Natural killer cell (primary cell): ENCODE data around the gene SYT13. TPM values are rescaled to one million over a fixed set of nuclear protein-coding genes. Genes with fewer than 3 reads are reported as not detected.

Source experiments
- ATAC-seq, 3 donors: fragments of 150-1000 bp in 2 of 3; fragments of 200-7000 bp in 1 of 3; cut with Tn5 transposase; 1 replicate in 1 of 3; 2 replicates in 2 of 3; pipeline ENCODE4 v1.10.0; 2021; ENCODE audit warnings: mild to moderate bottlenecking in 2 of 3, moderate library complexity in 2 of 3
- DNase-seq, 2 donors: peaks; one replicate each; pipeline versions ENCODE4 v3.0.0 to v3.0.0-alpha.2; 2013 to 2021; ENCODE audit warnings: mixed read lengths in 1 of 2
- H3K27ac ChIP-seq: one replicate; pipeline ENCODE4 v1.5.1; 2013; ENCODE audit warnings: mild to moderate bottlenecking, low read length
- H3K27me3 ChIP-seq: one replicate; pipeline ENCODE4 v1.6.1; 2013; ENCODE audit warnings: low read length; ENCODE audit not compliant: control insufficient read depth, insufficient read depth
- H3K36me3 ChIP-seq: one replicate; pipeline ENCODE4 v1.6.1; 2013; ENCODE audit warnings: low read length; ENCODE audit not compliant: control insufficient read depth, insufficient read depth
- H3K4me1 ChIP-seq: one replicate; pipeline ENCODE4 v1.6.1; 2013; ENCODE audit warnings: low read length; ENCODE audit not compliant: control insufficient read depth, insufficient read depth
- H3K4me3 ChIP-seq: one replicate; pipeline ENCODE4 v1.5.1; 2013; ENCODE audit warnings: low read length
- H3K9me3 ChIP-seq: one replicate; pipeline ENCODE4 v1.6.1; 2013; ENCODE audit warnings: low read length; ENCODE audit not compliant: control insufficient read depth, insufficient read depth
- H3K27ac Mint-ChIP-seq, 2 donors: one replicate each; pipeline ENCODE4 v1.8.0; 2022; ENCODE audit warnings: mild to moderate bottlenecking in 2 of 2, mixed read lengths in 2 of 2, moderate library complexity in 1 of 2
- H3K27me3 Mint-ChIP-seq, 2 donors: one replicate each; pipeline ENCODE4 v1.8.0; 2022; ENCODE audit warnings: low read depth in 2 of 2, mixed read lengths in 2 of 2
- H3K36me3 Mint-ChIP-seq: one replicate; pipeline ENCODE4 v1.8.0; 2022; ENCODE audit warnings: mixed read lengths
- H3K4me1 Mint-ChIP-seq, 2 donors: one replicate each; pipeline ENCODE4 v1.8.0; 2022; ENCODE audit warnings: mixed read lengths in 2 of 2
- H3K4me3 Mint-ChIP-seq: one replicate; pipeline ENCODE4 v1.8.0; 2022; ENCODE audit warnings: mild to moderate bottlenecking, moderate library complexity, mixed read lengths
- H3K9me3 Mint-ChIP-seq, 2 donors: one replicate each; pipeline ENCODE4 v1.8.0; 2022; ENCODE audit warnings: mixed read lengths in 2 of 2
- WGBS: methylation state at CpG from one replicate; pipeline ENCODE4 v1.1.7; 2013; ENCODE audit warnings: missing lambda C conversion rate; ENCODE audit not compliant: insufficient coverage; 5-methylcytosine and 5-hydroxymethylcytosine counted together
- intact Hi-C: fragments of 100-400 bp; cut with micrococcal nuclease; formaldehyde crosslinking; loops from one replicate; pipeline ENCODE4 v1.14.2; 2022
- total RNA-seq, 4 donors: library from RNA; stranded (reverse); fragments of 120-200 nt in 1 of 4; gene quantifications; one replicate each; pipeline versions ENCODE4 v1.2.3 to v1.2.4, GENCODE V29; 2013 to 2022
- TF ChIP-seq, protein P1 (sequence below): fragments of 200-600 bp; IDR thresholded peaks from one replicate; pipeline ENCODE4 v1.8.0; 2022; ENCODE audit warnings: antibody characterized with exemption

The SYT13 gene
- total RNA-seq, 3 donors from 2014 or later (not counting 1 experiment from before 2014, with no cell fraction given) = not detected

DNA sequence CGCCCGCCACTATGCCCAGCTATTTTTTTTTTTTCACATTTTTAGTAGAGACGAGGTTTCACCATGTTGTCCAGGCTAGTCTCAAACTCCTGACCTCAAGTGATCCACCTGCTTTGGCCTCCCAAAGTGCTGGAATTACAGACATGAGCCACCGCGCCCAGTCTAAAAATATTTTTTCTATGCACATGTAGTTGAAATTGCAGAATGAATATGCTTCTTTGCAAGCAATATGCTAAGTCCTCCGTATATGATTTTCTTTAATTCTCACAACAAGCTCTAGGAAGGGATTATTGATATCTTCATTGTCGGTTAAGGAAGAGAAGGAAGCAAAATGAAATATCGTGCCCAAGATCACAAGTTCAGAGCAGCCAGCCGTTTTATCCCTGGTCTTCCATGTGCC, 30.1 kb upstream of the SYT13 start:
- WGBS = 87% methylated on average over 8 of the region's 9 CpGs
- peaks cover 2% of the 10 kb centered on the region for H3K27me3 ChIP-seq
- ATAC-seq = no peak
- no peaks in the 10 kb centered on the region for H3K36me3 ChIP-seq
- no peak overlapping the region for H3K4me3 ChIP-seq
- TF ChIP-seq, protein P1, sequence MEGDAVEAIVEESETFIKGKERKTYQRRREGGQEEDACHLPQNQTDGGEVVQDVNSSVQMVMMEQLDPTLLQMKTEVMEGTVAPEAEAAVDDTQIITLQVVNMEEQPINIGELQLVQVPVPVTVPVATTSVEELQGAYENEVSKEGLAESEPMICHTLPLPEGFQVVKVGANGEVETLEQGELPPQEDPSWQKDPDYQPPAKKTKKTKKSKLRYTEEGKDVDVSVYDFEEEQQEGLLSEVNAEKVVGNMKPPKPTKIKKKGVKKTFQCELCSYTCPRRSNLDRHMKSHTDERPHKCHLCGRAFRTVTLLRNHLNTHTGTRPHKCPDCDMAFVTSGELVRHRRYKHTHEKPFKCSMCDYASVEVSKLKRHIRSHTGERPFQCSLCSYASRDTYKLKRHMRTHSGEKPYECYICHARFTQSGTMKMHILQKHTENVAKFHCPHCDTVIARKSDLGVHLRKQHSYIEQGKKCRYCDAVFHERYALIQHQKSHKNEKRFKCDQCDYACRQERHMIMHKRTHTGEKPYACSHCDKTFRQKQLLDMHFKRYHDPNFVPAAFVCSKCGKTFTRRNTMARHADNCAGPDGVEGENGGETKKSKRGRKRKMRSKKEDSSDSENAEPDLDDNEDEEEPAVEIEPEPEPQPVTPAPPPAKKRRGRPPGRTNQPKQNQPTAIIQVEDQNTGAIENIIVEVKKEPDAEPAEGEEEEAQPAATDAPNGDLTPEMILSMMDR = no peak
- H3K36me3 Mint-ChIP-seq = no peaks in the 10 kb centered on the region
- no peaks in the 10 kb centered on the region for H3K4me1 Mint-ChIP-seq
- no peaks in the 10 kb centered on the region for H3K9me3 ChIP-seq
- intact Hi-C loops = no loop called here
- no peaks in the 10 kb centered on the region for H3K9me3 Mint-ChIP-seq
- H3K27ac Mint-ChIP-seq = no peak overlapping the region
- no peak overlapping the region for H3K27ac ChIP-seq
- H3K4me3 Mint-ChIP-seq = no peak overlapping the region
- H3K4me1 ChIP-seq = no peaks in the 10 kb centered on the region
- H3K27me3 Mint-ChIP-seq = peaks cover 22 to 44% of the 10 kb centered on the region in 2 donors
- no peak for DNase-seq

DNA sequence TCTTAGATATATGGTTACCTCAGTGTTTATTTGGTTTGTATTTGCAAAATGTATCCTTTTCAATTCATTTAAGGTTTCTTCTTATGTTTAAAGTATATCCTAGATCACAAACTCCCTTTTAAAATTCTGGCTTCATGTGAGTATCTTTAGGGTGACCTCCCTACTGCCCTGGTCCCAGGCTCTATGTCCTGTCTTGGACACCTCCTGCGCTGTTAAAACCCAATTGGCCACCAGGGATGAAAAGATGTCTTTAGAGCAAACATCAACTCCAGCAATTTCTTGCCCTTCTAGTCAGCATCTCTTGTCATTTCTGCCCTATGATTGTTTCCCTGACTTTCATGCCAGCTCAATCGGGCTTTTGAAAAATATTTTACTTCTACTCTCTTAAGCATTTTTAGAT, 28.8 kb upstream of the SYT13 start:
- Mint-ChIP-seq H3K4me1 (no peaks in the 10 kb centered on the region), H3K27ac (no peak overlapping the region), H3K27me3 (peaks cover 24 to 44% of the 10 kb centered on the region in 2 donors), H3K36me3 (no peaks in the 10 kb centered on the region), H3K9me3 (no peaks in the 10 kb centered on the region), H3K4me3 (no peak overlapping the region)
- H3K36me3 ChIP-seq = no peaks in the 10 kb centered on the region
- intact Hi-C loops = no loop called here
- DNase-seq (no peak), ATAC-seq (no peak)
- no peak overlapping the region for H3K4me3 ChIP-seq
- WGBS = 83% methylated on average over 1 of the region's 2 CpGs
- TF ChIP-seq, protein P1 = no peak
- H3K4me1 ChIP-seq = no peaks in the 10 kb centered on the region
- no peak overlapping the region for H3K27ac ChIP-seq
- no peaks in the 10 kb centered on the region for H3K9me3 ChIP-seq
- peaks cover 2% of the 10 kb centered on the region for H3K27me3 ChIP-seq

DNA sequence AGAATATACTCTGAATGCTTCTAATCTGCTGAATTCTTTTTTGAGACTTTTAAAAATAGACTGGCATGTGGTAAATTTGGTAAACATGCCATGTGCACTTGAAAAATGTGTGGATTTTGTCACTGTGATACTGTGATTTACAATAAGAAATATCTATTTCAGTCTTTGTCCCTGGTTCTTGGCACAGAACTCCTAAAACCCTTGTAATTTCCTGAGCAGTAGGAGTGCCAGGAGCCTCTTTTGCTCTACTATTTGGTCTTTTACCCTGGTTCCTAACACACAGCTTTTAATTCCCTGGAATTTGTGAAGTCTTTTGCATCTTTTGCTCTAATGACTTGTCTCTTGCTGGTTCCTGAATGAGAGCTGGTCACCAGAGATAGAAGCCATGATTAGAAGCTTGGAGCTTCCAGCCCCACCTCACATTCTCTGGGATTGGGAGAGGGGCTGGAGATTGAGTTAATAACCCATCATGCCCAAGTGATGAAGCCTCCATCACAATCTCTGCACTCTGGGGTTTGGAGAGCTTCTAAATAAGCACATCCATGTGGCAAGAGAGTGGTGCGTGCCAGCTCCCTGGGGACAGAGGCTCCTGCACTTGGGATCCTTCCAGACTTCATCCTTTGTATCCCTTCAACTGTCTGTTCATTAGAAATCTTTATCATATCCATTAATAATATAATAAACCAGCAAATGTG, 27.2 kb upstream of the SYT13 start:
- Mint-ChIP-seq H3K4me3 (no peak overlapping the region), H3K27me3 (peaks cover 24 to 44% of the 10 kb centered on the region in 2 donors), H3K4me1 (no peaks in the 10 kb centered on the region), H3K9me3 (no peaks in the 10 kb centered on the region), H3K27ac (no peak overlapping the region), H3K36me3 (no peaks in the 10 kb centered on the region)
- intact Hi-C loops = no loop called here
- no peak overlapping the region for H3K4me3 ChIP-seq
- H3K4me1 ChIP-seq = no peaks in the 10 kb centered on the region
- TF ChIP-seq, protein P1 = no peak
- DNase-seq = no peak
- H3K27ac ChIP-seq = no peak overlapping the region
- H3K27me3 ChIP-seq = peaks cover 2% of the 10 kb centered on the region
- H3K36me3 ChIP-seq = no peaks in the 10 kb centered on the region
- no peak for ATAC-seq
- no peaks in the 10 kb centered on the region for H3K9me3 ChIP-seq
- WGBS = 80% methylated on average over 1 of the region's 1 CpG
